Tibial artery (tissue), 4 donors: Measurements from ENCODE around the gene CCDC157.
"Not testable (repeated sequence)": the region's sequence is repeated elsewhere in the genome, so short reads cannot be mapped to it uniquely, and the experiment has no call there.

Source experiments
- DNase-seq, 2 donors: peaks; one replicate each; pipeline ENCODE4 v3.0.0-alpha.2; 2019
- H3K27ac ChIP-seq, 2 donors: fragments of 200-600 bp; sonication (generic) in 1 of 2; 1 replicate in 1 of 2; 2 replicates in 1 of 2; pipeline ENCODE4 v1.5.1; 2018 to 2019; ENCODE audit warnings: mild to moderate bottlenecking in 1 of 2
- H3K27me3 ChIP-seq, 2 donors: fragments of 200-600 bp; sonication (generic) in 1 of 2; one replicate each; pipeline versions ENCODE4 v1.5.1 to v1.6.0; 2016 to 2019
- H3K36me3 ChIP-seq, 3 donors: fragments of 200-600 bp; sonication (generic) in 2 of 3; one replicate each; pipeline ENCODE4 v1.5.1; 2016 to 2019; ENCODE audit warnings: mild to moderate bottlenecking in 2 of 3
- H3K4me1 ChIP-seq, 4 donors: fragments of 200-600 bp; sonication (generic) in 2 of 4; 1 replicate in 3 of 4; 2 replicates in 1 of 4; pipeline ENCODE4 v1.5.1; 2016 to 2019
- H3K4me3 ChIP-seq, 2 donors: fragments of 200-600 bp; sonication (generic) in 1 of 2; 1 replicate in 1 of 2; 2 replicates in 1 of 2; pipeline ENCODE4 v1.5.1; 2018 to 2019; ENCODE audit warnings: mild to moderate bottlenecking in 2 of 2
- H3K9me3 ChIP-seq, 3 donors: fragments of 200-600 bp; sonication (generic) in 1 of 3; one replicate each; pipeline ENCODE4 v1.5.1; 2016 to 2019
- CTCF ChIP-seq, 2 experiments: fragments of 200-600 bp in 1 of 2; fragments of 450-650 bp in 1 of 2; IDR thresholded peaks; one replicate each; pipeline ENCODE4 v1.5.1; 2017 to 2019; ENCODE audit warnings: antibody characterized with exemption in 2 of 2, mild to moderate bottlenecking in 1 of 2, moderate library complexity in 1 of 2
- intact Hi-C: fragments of 100-400 bp; cut with DNase I; formaldehyde crosslinking; loops from one replicate; pipeline ENCODE4 v1.15.0; 2023; ENCODE audit warnings: low total_unique reads

The CCDC157 gene

GRCh38 chr22:30400159-30400558 lies 43.4 kb downstream of the CCDC157 start:
- Histone ChIP-seq H3K4me3 (no peak overlapping the region), H3K4me1 (peaks cover 0 to 40% (median 21%) of the 10 kb centered on the region in 4 donors)

GRCh38 chr22:30401024-30401423 lies 44.2 kb downstream of the CCDC157 start:
- H3K4me3 ChIP-seq, DNase-seq, intact Hi-C loops, H3K9me3 ChIP-seq, H3K27ac ChIP-seq, H3K36me3 ChIP-seq: not testable (repeated sequence)
- Histone ChIP-seq H3K4me1 (peaks cover 0 to 40% (median 21%) of the 10 kb centered on the region in 4 donors), H3K27me3 (peaks cover 3 to 22% of the 10 kb centered on the region in 2 donors)

More at GRCh38 chr22:30400159-30400558, 43.4 kb downstream of the CCDC157 start:
- TF ChIP-seq CTCF (IDR thresholded peaks at IDR 0.05) = no peak
- H3K27ac ChIP-seq = no peak overlapping the region
- H3K36me3 ChIP-seq = no peaks in the 10 kb centered on the region
- intact Hi-C loops = no loop called here
- H3K9me3 ChIP-seq = no peaks in the 10 kb centered on the region
- DNase-seq = no peak
- H3K27me3 ChIP-seq = peaks cover 3 to 30% of the 10 kb centered on the region in 2 donors

GRCh38 chr22:30402028-30402765 lies 45.4 kb downstream of the CCDC157 start:
- H3K36me3 ChIP-seq = peaks cover 0 to 9% (median 2%) of the 10 kb centered on the region in 3 donors
- no peak overlapping the region for H3K4me3 ChIP-seq
- no peaks in the 10 kb centered on the region for H3K9me3 ChIP-seq
- no peak for TF ChIP-seq CTCF (IDR thresholded peaks at IDR 0.05)
- H3K27me3 ChIP-seq = peaks cover 3 to 15% of the 10 kb centered on the region in 2 donors
- no peak for DNase-seq
- H3K27ac ChIP-seq = no peak overlapping the region
- peaks cover 0 to 28% (median 13%) of the 10 kb centered on the region in 4 donors for H3K4me1 ChIP-seq
- intact Hi-C loops = no loop called here

GRCh38 chr22:30402766-30403104 lies 45.9 kb downstream of the CCDC157 start:
- H3K4me1 ChIP-seq = peaks cover 0 to 23% (median 7%) of the 10 kb centered on the region in 4 donors
- H3K27me3 ChIP-seq, intact Hi-C loops, H3K9me3 ChIP-seq, H3K4me3 ChIP-seq, H3K27ac ChIP-seq, DNase-seq: not testable (repeated sequence)
- peaks cover 0 to 15% (median 5%) of the 10 kb centered on the region in 3 donors for H3K36me3 ChIP-seq

GRCh38 chr22:30404307-30404706 lies 47.5 kb downstream of the CCDC157 start:
- no peak for TF ChIP-seq CTCF (IDR thresholded peaks at IDR 0.05)
- H3K36me3 ChIP-seq = peaks cover 0 to 29% (median 12%) of the 10 kb centered on the region in 3 donors
- intact Hi-C loops = no loop called here
- no peaks in the 10 kb centered on the region for H3K27me3 ChIP-seq
- no peak overlapping the region for H3K27ac ChIP-seq
- peaks cover 0 to 9% (median 3%) of the 10 kb centered on the region in 4 donors for H3K4me1 ChIP-seq
- DNase-seq = no peak
- H3K4me3 ChIP-seq = no peak overlapping the region
- no peaks in the 10 kb centered on the region for H3K9me3 ChIP-seq

GRCh38 chr22:30405731-30406130 lies 48.9 kb downstream of the CCDC157 start:
- peaks cover 0 to 9% (median 3%) of the 10 kb centered on the region in 4 donors for H3K4me1 ChIP-seq
- no peak overlapping the region for H3K4me3 ChIP-seq
- intact Hi-C loops = no loop called here
- DNase-seq = no peak
- H3K36me3 ChIP-seq = peaks cover 0 to 44% (median 23%) of the 10 kb centered on the region in 3 donors
- H3K27ac ChIP-seq = no peak overlapping the region
- no peaks in the 10 kb centered on the region for H3K27me3 ChIP-seq
- TF ChIP-seq CTCF (IDR thresholded peaks at IDR 0.05) = no peak
- no peaks in the 10 kb centered on the region for H3K9me3 ChIP-seq
